NB4 (cell line): ENCODE measurements around the gene IL2RA.

Experiments
- MYC ChIP-seq: IDR thresholded peaks from 2 replicates; pipeline ENCODE4 v1.6.1; 2011; ENCODE audit warnings: low read depth, low read length
- POLR2A ChIP-seq: IDR thresholded peaks from 2 replicates; pipeline ENCODE4 v1.6.1; 2011; ENCODE audit warnings: mild to moderate bottlenecking; ENCODE audit not compliant: insufficient read length; ENCODE audit errors: extremely low read depth
- TF ChIP-seq, protein P1 (sequence below): IDR thresholded peaks from one replicate; pipeline ENCODE4 v1.5.1; 2012; ENCODE audit warnings: low read depth, low read length

DNA sequence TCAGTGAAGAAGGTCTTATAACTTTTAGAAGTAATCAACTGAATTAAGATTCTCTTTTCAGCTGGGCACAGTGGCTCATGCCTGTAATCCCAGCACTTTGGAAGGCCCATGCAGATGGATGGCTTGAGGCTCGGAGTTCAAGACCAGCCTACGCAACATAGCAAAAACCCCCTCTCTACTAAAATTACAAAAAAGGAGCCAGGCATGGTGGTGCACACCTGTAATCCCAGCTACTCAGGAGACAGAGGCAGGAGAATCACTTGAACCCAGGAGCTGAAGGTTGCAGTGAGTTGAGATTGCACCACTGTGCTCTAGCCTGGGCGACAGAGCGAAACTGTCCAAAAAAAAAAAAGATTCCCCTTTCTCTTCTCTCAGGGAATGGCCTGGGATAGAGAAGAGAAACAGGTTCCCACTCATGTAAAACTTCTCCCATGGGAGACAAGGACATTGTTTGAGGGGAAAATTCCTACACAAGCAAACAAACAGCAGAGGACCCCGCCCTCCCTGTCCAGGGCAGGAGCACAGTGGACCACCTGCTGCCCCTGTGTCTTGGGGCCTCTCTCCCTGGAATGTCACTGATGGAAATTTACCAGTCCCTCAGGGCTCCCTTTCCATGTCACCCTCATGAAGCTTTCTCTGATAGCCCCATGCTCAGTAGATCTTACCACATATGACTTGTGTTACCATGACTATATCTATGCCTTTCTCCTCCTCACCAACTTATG lies 5.6 kb downstream of the IL2RA start:
- TF ChIP-seq, protein P1, sequence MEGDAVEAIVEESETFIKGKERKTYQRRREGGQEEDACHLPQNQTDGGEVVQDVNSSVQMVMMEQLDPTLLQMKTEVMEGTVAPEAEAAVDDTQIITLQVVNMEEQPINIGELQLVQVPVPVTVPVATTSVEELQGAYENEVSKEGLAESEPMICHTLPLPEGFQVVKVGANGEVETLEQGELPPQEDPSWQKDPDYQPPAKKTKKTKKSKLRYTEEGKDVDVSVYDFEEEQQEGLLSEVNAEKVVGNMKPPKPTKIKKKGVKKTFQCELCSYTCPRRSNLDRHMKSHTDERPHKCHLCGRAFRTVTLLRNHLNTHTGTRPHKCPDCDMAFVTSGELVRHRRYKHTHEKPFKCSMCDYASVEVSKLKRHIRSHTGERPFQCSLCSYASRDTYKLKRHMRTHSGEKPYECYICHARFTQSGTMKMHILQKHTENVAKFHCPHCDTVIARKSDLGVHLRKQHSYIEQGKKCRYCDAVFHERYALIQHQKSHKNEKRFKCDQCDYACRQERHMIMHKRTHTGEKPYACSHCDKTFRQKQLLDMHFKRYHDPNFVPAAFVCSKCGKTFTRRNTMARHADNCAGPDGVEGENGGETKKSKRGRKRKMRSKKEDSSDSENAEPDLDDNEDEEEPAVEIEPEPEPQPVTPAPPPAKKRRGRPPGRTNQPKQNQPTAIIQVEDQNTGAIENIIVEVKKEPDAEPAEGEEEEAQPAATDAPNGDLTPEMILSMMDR = no peak
- TF ChIP-seq POLR2A = no peak
- no peak for TF ChIP-seq MYC
